Endothelial cell of umbilical vein (primary cell): ENCODE measurements around the gene TMEM182. TPM values are rescaled to one million over a fixed set of nuclear protein-coding genes. Genes with fewer than 3 reads are reported as not detected.

Experiments used
- BruUV-seq: library from RNA; stranded (reverse); fragments of 400-500 nt; replicated peaks from 2 replicates; lab custom pipeline; 2021; lab: Mats Ljungman, UMichigan
- CTCF ChIA-PET: fragments of 300-600, 350-600 bp; sonication (Branson Sonifier 250); formaldehyde crosslinking; loops from one replicate; lab custom pipeline; 2021; ENCODE audit warnings: antibody characterized with exemption, inconsistent platforms; lab: Charles Lee
- POLR2A ChIA-PET: fragments of 300-600, 350-600 bp; sonication (Branson Sonifier 250); formaldehyde crosslinking; loops from one replicate; lab custom pipeline; 2021; ENCODE audit warnings: antibody characterized with exemption, inconsistent platforms; lab: Charles Lee
- DNase-seq: peaks from one replicate; pipeline ENCODE4 v3.0.0-alpha.2; 2011; ENCODE audit warnings: low read depth, low spot score
- FAIRE-seq: peaks from 2 replicates; lab custom pipeline; 2011; peaks lifted over from hg19 to GRCh38; lab: Jason Lieb, UNC
- H2AFZ ChIP-seq: 2 replicates; pipeline ENCODE4 v1.6.0; 2012; ENCODE audit warnings: low read depth, low read length, control low read depth, inconsistent platforms
- H3K27ac ChIP-seq: 2 replicates; pipeline ENCODE4 v1.5.1; 2011; ENCODE audit warnings: low read depth, mild to moderate bottlenecking, control low read depth, low read length, moderate library complexity; ENCODE audit not compliant: insufficient read depth
- H3K27me3 ChIP-seq, 2 experiments: 2 replicates each; pipeline versions ENCODE4 v1.6.0 to v1.6.1; 2011; ENCODE audit warnings: low read length in 2 of 2, mixed read lengths in 1 of 2; ENCODE audit not compliant: control insufficient read depth in 2 of 2, insufficient read depth in 2 of 2
- H3K36me3 ChIP-seq, 2 experiments: 2 replicates in 1 of 2; 3 replicates in 1 of 2; pipeline ENCODE4 v1.5.1; 2011; ENCODE audit warnings: low read length in 2 of 2, mild to moderate bottlenecking in 1 of 2, moderate library complexity in 1 of 2; ENCODE audit not compliant: control insufficient read depth in 2 of 2, insufficient read depth in 2 of 2; ENCODE audit errors: extremely low read depth in 1 of 2
- H3K4me1 ChIP-seq: 3 replicates; pipeline ENCODE4 v1.5.1; 2011; ENCODE audit warnings: mild to moderate bottlenecking, low read length; ENCODE audit not compliant: control insufficient read depth, insufficient read depth; ENCODE audit errors: extremely low read depth
- H3K4me2 ChIP-seq: 2 replicates; pipeline ENCODE4 v1.6.1; 2011; ENCODE audit warnings: low read length, control low read depth, mixed read lengths; ENCODE audit not compliant: insufficient read depth
- H3K4me3 ChIP-seq, 3 experiments: fragments of 200-600 bp in 1 of 3; sonication (generic), shearing (Covaris generic) in 1 of 3; replicated peaks in 1 of 3; 2 replicates each; pipeline ENCODE4 v1.5.1; 2011 to 2016; ENCODE audit warnings: control low read depth in 3 of 3, low read length in 3 of 3, mild to moderate bottlenecking in 2 of 3, inconsistent platforms in 1 of 3, low read depth in 1 of 3, moderate library complexity in 1 of 3; ENCODE audit not compliant: insufficient read depth in 1 of 3
- H3K79me2 ChIP-seq: 2 replicates; pipeline ENCODE4 v1.6.0; 2012; ENCODE audit warnings: low read length, inconsistent platforms; ENCODE audit not compliant: control insufficient read depth, insufficient read depth
- H3K9ac ChIP-seq: replicated peaks from 2 replicates; pipeline ENCODE3; 2011; ENCODE audit warnings: low read length, control low read depth; ENCODE audit not compliant: insufficient read depth; ENCODE audit errors: extremely low read depth
- H3K9me1 ChIP-seq: replicated peaks from 3 replicates; pipeline ENCODE4 v1.6.0; 2011; ENCODE audit warnings: mild to moderate bottlenecking, low read length; ENCODE audit not compliant: control insufficient read depth, insufficient read depth; ENCODE audit errors: extremely low read depth
- H3K9me3 ChIP-seq: replicated peaks from 2 replicates; pipeline ENCODE4 v1.5.1; 2012; ENCODE audit warnings: low read length, inconsistent platforms; ENCODE audit not compliant: control insufficient read depth, insufficient read depth
- H4K20me1 ChIP-seq: replicated peaks from 2 replicates; pipeline ENCODE3; 2011; ENCODE audit warnings: mild to moderate bottlenecking, low read length; ENCODE audit not compliant: control insufficient read depth, insufficient read depth; ENCODE audit errors: extremely low read depth
- EZH2 ChIP-seq: IDR thresholded peaks from 2 replicates; pipeline ENCODE4 v1.6.1; 2012; ENCODE audit warnings: borderline replicate concordance, low read depth, mild to moderate bottlenecking, moderate library complexity, low read length, inconsistent platforms; ENCODE audit not compliant: severe bottlenecking
- FOS ChIP-seq: IDR thresholded peaks from 2 replicates; pipeline ENCODE4 v1.6.1; 2011; ENCODE audit warnings: mild to moderate bottlenecking, low read length, moderate library complexity, borderline replicate concordance; ENCODE audit not compliant: insufficient read depth
- GATA2 ChIP-seq: IDR thresholded peaks from 2 replicates; pipeline ENCODE4 v1.7.0; 2011; ENCODE audit warnings: low read depth, mild to moderate bottlenecking, moderate library complexity, mixed read lengths, low read length; ENCODE audit not compliant: insufficient read length, insufficient read depth
- JUN ChIP-seq: IDR thresholded peaks from 2 replicates; pipeline ENCODE4 v1.6.1; 2011; ENCODE audit warnings: borderline replicate concordance, low read depth; ENCODE audit not compliant: insufficient read length, insufficient read depth
- MYC ChIP-seq: IDR thresholded peaks from one replicate; pipeline ENCODE4 v1.6.1; 2011; ENCODE audit warnings: mild to moderate bottlenecking, low read depth, low read length
- POLR2A ChIP-seq: IDR thresholded peaks from 2 replicates; pipeline ENCODE4 v1.6.1; 2012; ENCODE audit warnings: low read depth, mild to moderate bottlenecking, control low read depth, low read length
- POLR2AphosphoS5 ChIP-seq: IDR thresholded peaks from 2 replicates; pipeline ENCODE4 v1.6.1; 2012; ENCODE audit warnings: low read depth, mild to moderate bottlenecking, control low read depth, low read length, moderate library complexity; ENCODE audit not compliant: insufficient read depth
- dilution Hi-C: fragments of 300-500 bp; cut with MboI; formaldehyde crosslinking; loops from one replicate; pipeline ENCODE4 v1.15.0; 2019; ENCODE audit warnings: low sequenced_read_pairs; ENCODE audit not compliant: extremely low pct_ligation_motif_present
- intact Hi-C: fragments of 100-400 bp; cut with micrococcal nuclease; formaldehyde crosslinking; loops from one replicate; pipeline ENCODE4 v1.10.0; 2022
- polyA plus RNA-seq, 4 experiments: library from polyadenylated mRNA; depleted of rRNA in 3 of 4; stranded (reverse) in 3 of 4; unstranded in 1 of 4; fragments of >200 nt; gene quantifications; 2 replicates each; pipeline versions ENCODE4 v1.2.1 to v1.2.3, GENCODE V29; 2011 to 2012; ENCODE audit warnings: missing spikeins in 1 of 4
- total RNA-seq: library from RNA; stranded (reverse); gene quantifications from 2 replicates; pipeline ENCODE4 v1.2.3, GENCODE V29; 2021
- TF ChIP-seq, protein P1 (sequence below): IDR thresholded peaks from 2 replicates; pipeline ENCODE4 v1.6.1; 2011; ENCODE audit not compliant: insufficient read depth, insufficient read length
- TF ChIP-seq, protein P2 (sequence below), 2 donors: IDR thresholded peaks; 1 replicate in 1 of 2; 2 replicates in 1 of 2; pipeline ENCODE4 v1.5.1; 2011; ENCODE audit warnings: low read length in 2 of 2, mild to moderate bottlenecking in 2 of 2, moderate library complexity in 2 of 2, control low read depth in 1 of 2, inconsistent platforms in 1 of 2, low read depth in 1 of 2; ENCODE audit not compliant: insufficient read depth in 1 of 2; ENCODE audit errors: extremely low read depth in 1 of 2

Gene TMEM182
- total and polyA plus RNA-seq, 2 donors (not counting 3 experiments of a cell fraction or from before 2014, with no cell fraction given), result 0.69 to 0.95 TPM

DNA sequence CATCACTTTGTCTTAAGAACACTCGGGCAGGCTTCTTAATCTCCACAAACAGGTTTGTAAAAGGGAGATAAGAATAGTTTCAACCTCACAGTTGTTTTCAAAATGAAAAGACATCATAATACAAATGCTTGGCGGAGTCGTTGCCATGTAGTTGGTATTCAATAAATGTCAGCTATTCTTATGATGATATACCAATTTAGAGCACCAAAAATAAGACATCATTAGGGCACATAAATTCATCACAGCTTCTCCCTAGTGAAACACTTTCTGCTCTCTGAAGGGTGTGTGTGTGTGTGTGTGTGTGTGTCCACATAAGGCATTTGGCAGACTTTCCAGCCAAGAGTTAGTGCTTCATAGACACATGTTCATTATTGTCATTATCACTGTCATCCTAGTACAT lies 10.8 kb downstream of the TMEM182 start:
- FAIRE-seq (no peak), DNase-seq (no peak)
- no TSS peak for BruUV-seq
- no peak overlapping the region for H3K9ac ChIP-seq
- CTCF ChIA-PET, result interaction anchor here (4.4 kb wide), 1 partner anchor 18 kb away, joined by 22 read pairs; no protein-coding TSS in a partner anchor
- H3K9me1 ChIP-seq, result no peaks in the 10 kb centered on the region
- no peak for TF ChIP-seq GATA2
- TF ChIP-seq, protein P1, sequence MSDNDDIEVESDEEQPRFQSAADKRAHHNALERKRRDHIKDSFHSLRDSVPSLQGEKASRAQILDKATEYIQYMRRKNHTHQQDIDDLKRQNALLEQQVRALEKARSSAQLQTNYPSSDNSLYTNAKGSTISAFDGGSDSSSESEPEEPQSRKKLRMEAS, result no peak
- no peak for TF ChIP-seq MYC
- no peak for TF ChIP-seq EZH2
- no peak for TF ChIP-seq POLR2A
- TF ChIP-seq FOS, result no peak
- TF ChIP-seq, protein P2, sequence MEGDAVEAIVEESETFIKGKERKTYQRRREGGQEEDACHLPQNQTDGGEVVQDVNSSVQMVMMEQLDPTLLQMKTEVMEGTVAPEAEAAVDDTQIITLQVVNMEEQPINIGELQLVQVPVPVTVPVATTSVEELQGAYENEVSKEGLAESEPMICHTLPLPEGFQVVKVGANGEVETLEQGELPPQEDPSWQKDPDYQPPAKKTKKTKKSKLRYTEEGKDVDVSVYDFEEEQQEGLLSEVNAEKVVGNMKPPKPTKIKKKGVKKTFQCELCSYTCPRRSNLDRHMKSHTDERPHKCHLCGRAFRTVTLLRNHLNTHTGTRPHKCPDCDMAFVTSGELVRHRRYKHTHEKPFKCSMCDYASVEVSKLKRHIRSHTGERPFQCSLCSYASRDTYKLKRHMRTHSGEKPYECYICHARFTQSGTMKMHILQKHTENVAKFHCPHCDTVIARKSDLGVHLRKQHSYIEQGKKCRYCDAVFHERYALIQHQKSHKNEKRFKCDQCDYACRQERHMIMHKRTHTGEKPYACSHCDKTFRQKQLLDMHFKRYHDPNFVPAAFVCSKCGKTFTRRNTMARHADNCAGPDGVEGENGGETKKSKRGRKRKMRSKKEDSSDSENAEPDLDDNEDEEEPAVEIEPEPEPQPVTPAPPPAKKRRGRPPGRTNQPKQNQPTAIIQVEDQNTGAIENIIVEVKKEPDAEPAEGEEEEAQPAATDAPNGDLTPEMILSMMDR (IDR thresholded peaks at IDR 0.05; ENCODE audit: extremely low read depth in 1 of 2, insufficient read depth in 1 of 2, low read depth in 1 of 2, low read length in 2 of 2), result no peak
- TF ChIP-seq JUN, result no peak
- no peak for TF ChIP-seq POLR2AphosphoS5
- no peak overlapping the region for H3K4me2 ChIP-seq
- dilution Hi-C loops (no loop called here), intact Hi-C loops (no loop called here)
- H3K27ac ChIP-seq, result no peak overlapping the region
- H3K79me2 ChIP-seq, result no peaks in the 10 kb centered on the region
- POLR2A ChIA-PET, result no interaction called here
- H3K9me3 ChIP-seq, result no peaks in the 10 kb centered on the region
- H3K4me3 ChIP-seq, result no peak overlapping the region
- no peaks in the 10 kb centered on the region for H4K20me1 ChIP-seq
- H2AFZ ChIP-seq, result no peak overlapping the region
- H3K27me3 ChIP-seq, result no peaks in the 10 kb centered on the region
- H3K36me3 ChIP-seq, result no peaks in the 10 kb centered on the region
- no peaks in the 10 kb centered on the region for H3K4me1 ChIP-seq
